Measurements from ENCODE around the gene KCNQ1. TPM values are rescaled to one million over a fixed set of nuclear protein-coding genes. Genes with fewer than 3 reads are reported as not detected.

Gene KCNQ1
- total RNA-seq, 1 experiment from 2014 or later = 10.7 TPM

- Histone ChIP-seq H3K4me3 (replicated peaks in 1 of 2; ENCODE audit: low read depth in 1 of 2, low read length in 2 of 2) (no peak overlapping the region), H2AFZ (ENCODE audit: low read depth, low read length, poor library complexity, severe bottlenecking) (no peak overlapping the region), H4K20me1 (ENCODE audit: insufficient read depth) (no peaks in the 10 kb centered on the region), H3K27ac (ENCODE audit: low read depth, low read length) (no peak overlapping the region), H3K9ac (ENCODE audit: low read length) (no peak overlapping the region), H3K9me3 (ENCODE audit: control insufficient read depth in 1 of 2, insufficient read depth in 1 of 2, low read depth in 1 of 2, low read length in 2 of 2) (no peaks in the 10 kb centered on the region), H3K4me2 (ENCODE audit: low read length) (no peak overlapping the region), H3K27me3 (ENCODE audit: insufficient read depth, low read length) (no peaks in the 10 kb centered on the region), H3K4me1 (ENCODE audit: control insufficient read depth in 1 of 2, insufficient read depth in 2 of 2, low read length in 2 of 2) (no peaks in the 10 kb centered on the region), H3K36me3 (ENCODE audit: control insufficient read depth in 1 of 2, insufficient read depth in 2 of 2, low read length in 2 of 2) (no peaks in the 10 kb centered on the region; a peak in 1 of 4 replicates), H3K9me2 (ENCODE audit: insufficient read depth) (no peaks in the 10 kb centered on the region), H3K79me2 (ENCODE audit: insufficient read depth, low read length) (peaks cover 45% of the 10 kb centered on the region)
- no peak for TF ChIP-seq SP1 (IDR thresholded peaks at IDR 0.05; ENCODE audit: low read depth)
- TF ChIP-seq JUND (IDR thresholded peaks at IDR 0.05) = no peak
- no peak for TF ChIP-seq CEBPB (IDR thresholded peaks at IDR 0.05; ENCODE audit: low read depth)
- no peak for TF ChIP-seq ELF1 (IDR thresholded peaks at IDR 0.05; ENCODE audit: borderline replicate concordance, low read depth)
- intact Hi-C loops (cut with micrococcal nuclease) = no loop called here
- no peak for ATAC-seq
- no peak for DNase-seq (ENCODE audit: low read depth, low spot score)
- BruUV-seq (replicated peaks) = no TSS peak
- ChIA-PET CTCF (no interaction called here), POLR2A (no interaction called here), RAD21 (ENCODE audit: low non-redundant PET in 1 of 2, low total read pairs in 2 of 2, uncharacterized antibody in 2 of 2, unreplicated experiment in 2 of 2) (no interaction called here)
Measured at GRCh38 chr11:2688381-2689231, 243.8 kb downstream of the KCNQ1 start.

GRCh38 chr11:2689651-2690575 lies 245.1 kb downstream of the KCNQ1 start:
- BruUV-seq (replicated peaks) = no TSS peak
- H3K27me3 ChIP-seq (ENCODE audit: insufficient read depth, low read length) = no peaks in the 10 kb centered on the region
- H3K4me3 ChIP-seq (replicated peaks in 1 of 2; ENCODE audit: low read depth in 1 of 2, low read length in 2 of 2) = no peak overlapping the region
- CTCF ChIA-PET = no interaction called here
- H4K20me1 ChIP-seq (ENCODE audit: insufficient read depth) = no peaks in the 10 kb centered on the region
- no peaks in the 10 kb centered on the region for H3K9me2 ChIP-seq (ENCODE audit: insufficient read depth)
- H3K27ac ChIP-seq (ENCODE audit: low read depth, low read length) = no peak overlapping the region
- DNase-seq (ENCODE audit: low read depth, low spot score) (no peak), ATAC-seq (no peak)
- no peaks in the 10 kb centered on the region for H3K4me1 ChIP-seq (ENCODE audit: control insufficient read depth in 1 of 2, insufficient read depth in 2 of 2, low read length in 2 of 2)
- H3K9ac ChIP-seq (ENCODE audit: low read length) = no peak overlapping the region
- TF ChIP-seq RAD21 (IDR thresholded peaks at IDR 0.05; ENCODE audit: low read depth) (no peak), YY1 (IDR thresholded peaks at IDR 0.05; ENCODE audit: extremely low read depth, insufficient replicate concordance, low read depth, low read length) (no peak), ZFX (IDR thresholded peaks at IDR 0.05) (no peak), POLR2AphosphoS5 (IDR thresholded peaks at IDR 0.05; ENCODE audit: low read depth, low read length) (no peak), ATF3 (IDR thresholded peaks at IDR 0.05) (no peak), SIN3A (IDR thresholded peaks at IDR 0.05; ENCODE audit: low read depth) (no peak), ZBTB33 (IDR thresholded peaks at IDR 0.05; ENCODE audit: extremely low read depth, insufficient replicate concordance, low read length) (no peak), TCF7L2 (IDR thresholded peaks at IDR 0.05; ENCODE audit: borderline replicate concordance, extremely low read depth, insufficient read depth, insufficient read length) (no peak)
- RAD21 ChIA-PET (ENCODE audit: low non-redundant PET in 1 of 2, low total read pairs in 2 of 2, uncharacterized antibody in 2 of 2, unreplicated experiment in 2 of 2) = no interaction called here
- peaks cover 54% of the 10 kb centered on the region for H3K79me2 ChIP-seq (ENCODE audit: insufficient read depth, low read length)
- H2AFZ ChIP-seq (ENCODE audit: low read depth, low read length, poor library complexity, severe bottlenecking) = no peak overlapping the region
- no peak overlapping the region for H3K4me2 ChIP-seq (ENCODE audit: low read length)
- H3K9me3 ChIP-seq (ENCODE audit: control insufficient read depth in 1 of 2, insufficient read depth in 1 of 2, low read depth in 1 of 2, low read length in 2 of 2) = no peaks in the 10 kb centered on the region
- POLR2A ChIA-PET = no interaction called here
- no peaks in the 10 kb centered on the region; a peak in 1 of 4 replicates for H3K36me3 ChIP-seq (ENCODE audit: control insufficient read depth in 1 of 2, insufficient read depth in 2 of 2, low read length in 2 of 2)
- intact Hi-C loops (cut with micrococcal nuclease) = no loop called here
